Suppressor macrophage treated with lipopolysaccharide for 4 hours (primary cell): ENCODE data around the gene LMNTD1.

ENCODE experiments used
- DNase-seq: peaks from one replicate; pipeline ENCODE4 v3.0.0-alpha.2; 2020

Gene LMNTD1, protein sequence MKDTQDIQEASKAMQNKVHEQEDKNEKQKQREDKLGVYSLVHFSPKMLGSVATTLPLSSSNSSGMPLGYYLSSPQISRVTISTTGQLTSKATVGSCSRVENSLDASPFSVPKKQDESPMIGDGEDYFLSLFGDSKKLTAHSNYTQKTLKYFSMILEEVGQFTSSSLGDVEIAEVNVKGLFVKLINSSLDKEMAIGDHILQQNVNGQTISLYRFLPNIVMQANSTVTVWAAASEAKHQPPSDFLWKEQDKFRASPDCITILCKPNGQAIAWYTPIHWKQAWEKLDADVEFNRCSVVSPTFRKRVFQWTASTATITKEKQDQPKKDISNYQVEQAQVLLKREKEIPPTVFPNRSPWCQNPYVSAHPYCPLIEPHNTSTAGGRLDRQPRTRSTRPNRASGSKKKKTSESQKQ

GRCh38 chr12:25553098-25553497 is at the start of gene LMNTD1:
Gene LMNTD1 (minus strand): TSS chr12:25553283. CDS start chr12:25552959, 324 bp downstream.
- DNase-seq = no peak

GRCh38 chr12:25598956-25599355 is 45.9 kb upstream of the LMNTD1 start:
- no peak for DNase-seq

DNA sequence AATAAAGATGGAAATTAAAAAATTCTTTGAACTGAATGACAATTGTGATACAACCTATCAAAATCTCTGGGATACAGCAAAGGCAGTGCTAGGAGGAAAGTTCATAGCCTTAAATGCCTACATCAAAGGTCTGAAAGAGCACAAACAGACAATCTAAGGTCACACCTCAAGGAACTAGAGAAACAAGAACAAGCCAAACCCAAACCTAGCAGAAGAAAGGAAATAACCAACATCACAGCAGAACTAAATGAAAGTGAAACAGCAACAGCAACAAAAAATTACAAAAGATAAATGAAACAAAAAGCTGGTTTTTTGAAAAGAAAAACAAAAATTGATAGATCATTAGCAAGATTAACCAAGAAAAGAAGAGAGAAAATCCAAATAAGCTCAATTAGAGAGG is 42.4 kb upstream of the LMNTD1 start:
- peak; percentile 23 for DNase-seq

DNA sequence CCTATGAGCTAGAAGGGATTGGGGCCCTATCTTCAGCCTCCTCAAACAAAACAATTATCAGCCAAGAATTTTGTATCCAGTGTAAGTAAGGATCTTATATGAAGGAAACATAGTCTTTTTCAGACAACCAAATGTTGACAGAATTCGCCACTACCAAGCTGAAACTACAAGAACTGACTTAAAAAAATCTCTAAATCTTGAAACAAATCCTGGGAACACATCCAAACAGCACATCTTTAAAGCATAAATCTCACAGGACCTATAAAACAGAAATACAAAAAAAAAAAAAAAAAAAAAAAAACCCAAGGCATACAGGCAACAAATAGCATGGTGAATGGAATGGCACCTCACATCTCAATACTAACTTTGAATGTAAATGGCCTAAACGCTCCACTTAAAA is 41.3 kb upstream of the LMNTD1 start:
- DNase-seq = no peak

- no peak for DNase-seq
These were observed 39.8 kb upstream of the LMNTD1 start for GRCh38 chr12:25592725-25593495.

DNA sequence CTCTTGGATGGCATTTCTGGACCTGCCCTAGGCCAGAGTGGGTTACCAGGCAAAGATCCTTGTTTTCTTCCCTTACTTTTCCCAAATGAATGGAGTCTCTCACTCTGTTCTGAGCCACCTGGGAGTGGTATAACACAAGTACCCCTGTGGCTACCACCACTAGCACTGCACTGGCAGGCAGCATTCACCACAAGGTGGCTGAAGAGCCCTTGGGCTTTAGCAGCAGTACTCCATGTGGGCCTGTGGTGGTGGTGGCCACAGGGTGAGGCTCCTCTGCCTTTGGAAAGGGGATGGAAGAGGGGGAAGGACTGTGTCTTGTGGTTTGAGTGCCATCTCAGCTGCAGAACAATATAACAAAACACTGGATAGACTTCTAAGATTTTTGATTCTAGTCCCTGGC is 38.1 kb upstream of the LMNTD1 start:
- no peak for DNase-seq

- no peak for DNase-seq
These were observed 37.1 kb upstream of the LMNTD1 start for GRCh38 chr12:25590011-25590721.

DNA sequence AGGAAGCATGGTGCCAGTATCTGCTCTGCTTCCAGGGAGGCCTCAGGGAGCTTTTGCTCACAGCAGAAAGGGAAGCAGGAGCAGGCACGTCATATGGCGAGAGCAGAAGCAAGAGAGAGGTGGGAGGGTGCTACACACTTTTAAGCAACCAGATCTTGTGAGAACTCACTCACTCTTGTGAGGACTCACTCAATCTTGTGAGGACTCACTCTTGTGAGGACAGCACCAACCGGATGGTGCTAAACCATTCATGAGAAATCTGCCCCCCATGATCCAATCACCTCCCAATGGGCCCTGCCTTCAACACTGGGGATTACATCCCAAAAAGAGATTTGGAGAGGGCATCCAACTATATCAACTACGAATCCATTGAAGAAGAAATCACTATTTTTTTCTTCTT is 34.3 kb upstream of the LMNTD1 start:
- no peak for DNase-seq

GRCh38 chr12:25585662-25586061 is 32.6 kb upstream of the LMNTD1 start:
- no peak for DNase-seq

- DNase-seq = no peak
These were observed 32.0 kb upstream of the LMNTD1 start for GRCh38 chr12:25585021-25585523.

DNA sequence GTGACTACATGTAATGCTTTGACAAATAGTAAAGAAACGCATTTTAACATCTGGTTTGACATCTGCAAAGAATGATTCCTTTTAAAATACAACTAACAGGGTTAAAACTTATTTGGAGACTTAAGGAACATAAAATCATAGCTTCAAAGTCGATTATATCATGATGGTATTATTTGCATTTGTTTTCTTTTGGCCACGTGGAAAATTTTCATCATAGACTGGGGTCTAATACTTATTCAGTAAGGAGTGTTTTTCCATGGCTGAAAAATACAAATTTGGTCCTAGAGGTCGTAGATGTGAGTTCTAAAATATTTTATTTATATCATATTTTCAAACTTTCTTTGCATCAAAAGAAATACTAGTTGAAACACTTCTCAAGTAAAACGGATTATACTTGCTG is 31.5 kb upstream of the LMNTD1 start:
- no peak for DNase-seq

DNA sequence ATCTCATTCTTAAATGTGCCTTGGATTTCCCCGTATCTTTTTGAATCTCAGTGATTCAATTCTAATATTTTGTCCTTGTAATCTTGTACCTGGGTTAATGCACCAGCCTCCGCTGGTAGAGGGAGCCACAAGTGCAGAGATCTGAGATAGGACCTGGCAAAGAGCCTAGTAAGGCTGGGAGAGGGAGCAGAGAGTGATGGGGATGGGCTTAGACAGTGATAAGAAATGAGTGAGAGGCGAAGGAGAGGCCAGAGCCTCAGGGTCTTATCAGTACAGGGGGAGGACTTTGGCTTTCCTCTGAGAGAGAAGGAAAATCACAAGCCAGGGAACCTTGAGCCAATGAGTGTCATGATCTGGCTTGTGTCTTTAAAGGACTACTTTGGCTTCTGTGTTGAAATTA is 30.5 kb upstream of the LMNTD1 start:
- DNase-seq = no peak

DNA sequence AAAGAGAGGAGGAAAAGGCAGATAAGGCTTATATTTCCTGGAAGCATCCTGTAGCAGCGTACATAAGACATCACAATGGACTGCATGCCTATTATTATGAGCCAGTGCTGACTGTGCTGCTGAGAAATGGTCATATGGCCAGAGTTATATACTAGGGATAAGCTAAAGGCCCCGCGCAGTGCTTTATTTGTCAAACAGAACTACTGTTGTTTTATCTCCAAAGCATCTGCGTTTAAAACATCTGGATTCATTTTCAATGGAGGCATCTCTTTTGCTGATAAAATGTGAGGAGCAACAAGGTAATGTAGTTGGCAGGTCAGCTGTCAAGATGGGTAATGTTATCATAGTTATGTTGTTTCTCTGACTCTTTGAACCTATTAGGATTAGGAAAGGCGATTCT is 28.0 kb upstream of the LMNTD1 start:
- DNase-seq = no peak

DNA sequence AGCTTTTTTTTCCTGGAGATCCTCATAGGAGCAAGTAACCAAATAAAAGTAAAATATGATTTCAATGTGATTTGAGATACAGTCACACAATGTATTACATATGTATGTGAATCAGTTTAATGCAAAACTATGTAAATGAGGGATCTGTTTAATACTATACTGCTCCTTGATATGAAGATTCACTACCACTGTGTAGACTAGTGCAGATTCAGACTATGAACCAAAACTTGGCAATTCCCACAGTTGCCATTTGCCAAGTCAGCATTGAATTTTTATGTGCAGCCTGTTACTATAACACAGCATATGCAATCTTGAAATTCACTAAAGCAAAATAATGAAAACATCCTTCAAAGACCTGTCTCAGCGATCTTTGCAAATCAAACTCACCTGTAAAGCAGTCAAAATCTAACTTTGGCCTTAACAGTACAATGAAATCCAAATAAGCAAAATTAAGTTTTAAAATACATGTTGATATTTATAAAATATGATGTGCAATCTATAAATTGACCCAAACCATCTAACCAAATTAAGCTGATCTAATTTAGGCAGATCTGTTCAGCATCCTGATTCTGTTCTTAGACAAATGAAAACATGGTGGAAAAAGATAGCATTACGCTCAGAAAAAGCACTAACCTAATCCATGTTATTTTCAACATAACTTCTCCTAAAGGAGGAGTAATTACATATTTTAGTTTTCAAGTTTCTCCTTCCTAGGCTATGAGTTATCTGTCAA is 25.5 kb upstream of the LMNTD1 start:
- no peak for DNase-seq

- no peak for DNase-seq
These were observed 21.7 kb upstream of the LMNTD1 start for GRCh38 chr12:25574761-25575160.

DNA sequence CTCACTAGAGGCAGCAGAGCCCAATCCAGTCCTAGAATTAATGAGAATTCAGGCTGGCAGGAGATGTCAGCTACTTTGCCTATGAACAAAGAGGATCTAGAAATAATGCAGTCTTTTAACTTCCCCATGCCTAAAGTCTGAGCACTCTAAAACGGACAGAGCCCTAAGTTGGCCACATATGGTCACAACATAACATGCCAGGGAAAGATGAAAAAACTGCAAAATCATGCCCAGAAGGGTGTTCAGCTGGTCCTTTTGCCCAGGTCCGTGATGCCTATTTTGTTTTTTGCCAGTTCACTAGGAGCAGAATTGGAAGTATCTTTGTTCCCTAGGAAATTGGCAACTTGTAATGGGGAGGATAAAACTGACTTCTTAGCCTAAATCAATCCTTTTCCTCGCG is 20.3 kb upstream of the LMNTD1 start:
- DNase-seq = no peak

- DNase-seq = no peak
These were observed 17.3 kb upstream of the LMNTD1 start for GRCh38 chr12:25570418-25570817.

DNA sequence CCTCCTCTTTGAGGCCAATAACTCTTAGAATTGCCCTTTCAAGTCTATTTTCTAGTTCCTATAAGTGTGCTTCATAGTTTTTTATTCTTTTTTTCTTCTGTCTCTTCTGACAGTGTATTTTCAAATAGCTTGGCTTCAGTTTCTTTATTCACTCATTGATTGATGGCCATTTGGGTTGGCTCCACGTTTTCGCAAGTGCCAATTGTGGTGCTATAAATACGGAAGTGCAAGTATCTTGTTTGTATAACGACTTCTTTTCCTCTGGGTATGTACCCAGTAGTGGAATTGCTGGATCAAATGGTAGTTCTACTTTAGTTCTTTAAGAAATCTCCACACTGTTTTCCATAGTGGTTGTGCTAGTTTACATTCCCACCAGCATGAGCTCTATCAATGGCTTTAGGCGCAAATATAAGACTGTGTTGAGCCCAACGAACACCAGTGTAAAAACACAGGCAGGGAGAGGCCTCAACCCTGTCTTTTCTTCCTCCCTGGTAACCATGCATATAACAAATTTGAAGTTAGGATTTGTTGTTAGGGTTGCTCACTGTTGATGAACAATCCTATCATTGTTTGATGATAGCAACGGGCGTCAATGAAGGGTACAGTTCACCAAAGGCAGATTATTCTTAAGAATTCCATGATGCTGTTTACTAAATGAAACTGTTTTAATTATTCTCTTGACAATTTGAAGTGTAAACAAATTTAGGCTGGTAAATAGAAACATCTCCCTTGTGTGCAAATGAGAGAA is 13.3 kb upstream of the LMNTD1 start:
- DNase-seq = no peak

DNA sequence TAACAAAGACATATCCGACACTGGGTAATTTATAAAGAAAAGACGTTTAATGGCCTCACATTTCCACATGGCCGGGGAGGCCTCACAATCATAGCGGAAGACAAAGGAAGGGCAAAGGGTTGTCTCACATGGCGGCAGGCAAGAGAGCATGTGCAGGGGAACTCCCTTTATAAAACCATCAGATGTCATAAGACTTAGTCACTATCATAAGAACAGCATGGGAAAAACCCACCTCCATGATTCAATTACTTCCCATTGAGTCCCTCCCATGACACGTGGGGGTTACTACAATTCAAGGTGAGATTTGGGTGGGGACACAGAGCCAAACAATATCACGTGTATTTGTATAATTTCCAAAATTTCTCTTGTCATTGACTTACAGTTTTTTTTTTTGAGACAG is 5.5 kb upstream of the LMNTD1 start:
- peak; percentile 17 for DNase-seq

- DNase-seq = peak; percentile 49
These were observed 4.8 kb upstream of the LMNTD1 start for GRCh38 chr12:25557830-25558436.

- DNase-seq = peak; percentile 51
These were observed 3.1 kb upstream of the LMNTD1 start for GRCh38 chr12:25556153-25556552.

- DNase-seq = no peak
These were observed 402 bp downstream of the LMNTD1 start for GRCh38 chr12:25552681-25553080.
